Cardiac septum (tissue), 1 donor: ENCODE results near the gene TAS2R10. TPM values are rescaled to one million over a fixed set of nuclear protein-coding genes. Genes with fewer than 3 reads are reported as not detected.
"Not testable (repeated sequence)": the region's sequence is repeated elsewhere in the genome, so short reads cannot be mapped to it uniquely, and the experiment has no call there.

Experiments used
- DNase-seq: peaks from one replicate; pipeline ENCODE4 v3.0.0-alpha.2; 2020; ENCODE audit warnings: low spot score
- intact Hi-C: fragments of 100-400 bp; cut with DNase I; formaldehyde crosslinking; loops from one replicate; pipeline ENCODE4 v1.14.0; 2022
- total RNA-seq: library from RNA; stranded (reverse); fragmentation: NEBNext Ultra II Directional; extraction: Animal tissue kit (Norgen Biotek cat#: 25700); gene quantifications from one replicate; pipeline ENCODE4 v1.2.1, GENCODE V29; 2021
- donor health status: DM: no; HTN: no; CAD: no.

Gene TAS2R10
- total RNA-seq, 1 donor from 2014 or later: 0.30 TPM

GRCh38 chr12:10791769-10792168 is 34.4 kb downstream of the TAS2R10 start:
- DNase-seq, intact Hi-C loops: not testable (repeated sequence)

- DNase-seq: no peak
- intact Hi-C loops: no loop called here
Measured at GRCh38 chr12:10783252-10783651, 42.9 kb downstream of the TAS2R10 start.

- no peak for DNase-seq
- intact Hi-C loops: no loop called here
Measured at GRCh38 chr12:10779103-10779502, 47.1 kb downstream of the TAS2R10 start.

Other genes starting within 250 kb of the TAS2R10 start
- 11.7 TPM for gene MAGOHB, start 212.7 kb downstream of the TAS2R10 start, total RNA-seq
- gene STYK1, start 152.3 kb downstream of the TAS2R10 start, total RNA-seq: 0.16 TPM
- gene YBX3, start 103.0 kb downstream of the TAS2R10 start, total RNA-seq: 998 TPM
- not detected for gene TAS2R7, start 23.7 kb downstream of the TAS2R10 start, total RNA-seq
- gene TAS2R8, start 19.1 kb downstream of the TAS2R10 start, total RNA-seq: not detected
- not detected for gene TAS2R9, start 16.2 kb downstream of the TAS2R10 start, total RNA-seq
- 2.6 TPM for gene PRR4, start 23.1 kb upstream of the TAS2R10 start, total RNA-seq
- gene PRH1, start 57.9 kb upstream of the TAS2R10 start, total RNA-seq: 10.2 TPM
- gene TAS2R13, start 83.2 kb upstream of the TAS2R10 start, total RNA-seq: 1.0 TPM
- gene PRH2, start 102.9 kb upstream of the TAS2R10 start, total RNA-seq: not detected
- 1.3 TPM for gene TAS2R14, start 112.9 kb upstream of the TAS2R10 start, total RNA-seq
- gene TAS2R50, start 160.6 kb upstream of the TAS2R10 start, total RNA-seq: 0.97 TPM
- 1.3 TPM for gene TAS2R20, start 171.9 kb upstream of the TAS2R10 start, total RNA-seq
- gene TAS2R19, start 196.3 kb upstream of the TAS2R10 start, total RNA-seq: 1.5 TPM
- gene TAS2R31, start 205.0 kb upstream of the TAS2R10 start, total RNA-seq: 2.1 TPM
- 0.78 TPM for gene TAS2R46, start 235.9 kb upstream of the TAS2R10 start, total RNA-seq